H1 (cell line): ENCODE data around the gene FKBP8. TPM values are rescaled to one million over a fixed set of nuclear protein-coding genes. Genes with fewer than 3 reads are reported as not detected.

ENCODE experiments used
- BCL11A ChIP-seq, 2 experiments: IDR thresholded peaks; one replicate each; pipeline ENCODE4 v1.6.1; 2011; ENCODE audit warnings: low read depth in 2 of 2, low read length in 2 of 2, mild to moderate bottlenecking in 2 of 2
- HDAC2 ChIP-seq, 2 experiments: fragments of 300-600 bp in 1 of 2; sonication (generic) in 1 of 2; IDR thresholded peaks; 2 replicates each; pipeline ENCODE4 v1.6.1; 2011 to 2012; ENCODE audit warnings: low read depth in 2 of 2, low read length in 2 of 2, mild to moderate bottlenecking in 2 of 2, moderate library complexity in 2 of 2, borderline replicate concordance in 1 of 2, inconsistent platforms in 1 of 2
- TAF7 ChIP-seq: optimal IDR thresholded peaks from 2 replicates; pipeline ENCODE3; 2011; ENCODE audit warnings: low read depth, mild to moderate bottlenecking, inconsistent platforms, low read length, moderate library complexity, borderline replicate concordance
- polyA plus RNA-seq, 7 experiments: library from polyadenylated mRNA; depleted of rRNA in 3 of 7; stranded (reverse) in 5 of 7; unstranded in 2 of 7; fragments of >200 nt in 5 of 7; fragments of 200-250 nt in 2 of 7; gene quantifications; 1 replicate in 5 of 7; 2 replicates in 1 of 7; 4 replicates in 1 of 7; pipeline versions ENCODE4 v1.2.1 to v1.2.3, GENCODE V29; 2011 to 2013; ENCODE audit warnings: missing spikeins in 2 of 7, mixed read lengths in 2 of 7
- total RNA-seq: library from RNA; stranded (reverse); fragmentation: NEBNext Ultra II Directional; extraction: Animal tissue kit (Norgen Biotek cat#: 25700); gene quantifications from 2 replicates; pipeline ENCODE4 v1.2.1, GENCODE V29; 2021
- TF ChIP-seq, protein P1 (sequence below): fragments of 300-600 bp; sonication (generic); IDR thresholded peaks from 2 replicates; pipeline ENCODE4 v1.7.1; 2012; ENCODE audit warnings: low read length, moderate library complexity, mild to moderate bottlenecking, inconsistent platforms; ENCODE audit not compliant: insufficient replicate concordance

Gene FKBP8
- total and polyA plus RNA-seq, 2 of the 8 experiments (the other 6 are each of a cell fraction or from before 2014, with no cell fraction given): 264 to 309 TPM

- TF ChIP-seq, protein P1, sequence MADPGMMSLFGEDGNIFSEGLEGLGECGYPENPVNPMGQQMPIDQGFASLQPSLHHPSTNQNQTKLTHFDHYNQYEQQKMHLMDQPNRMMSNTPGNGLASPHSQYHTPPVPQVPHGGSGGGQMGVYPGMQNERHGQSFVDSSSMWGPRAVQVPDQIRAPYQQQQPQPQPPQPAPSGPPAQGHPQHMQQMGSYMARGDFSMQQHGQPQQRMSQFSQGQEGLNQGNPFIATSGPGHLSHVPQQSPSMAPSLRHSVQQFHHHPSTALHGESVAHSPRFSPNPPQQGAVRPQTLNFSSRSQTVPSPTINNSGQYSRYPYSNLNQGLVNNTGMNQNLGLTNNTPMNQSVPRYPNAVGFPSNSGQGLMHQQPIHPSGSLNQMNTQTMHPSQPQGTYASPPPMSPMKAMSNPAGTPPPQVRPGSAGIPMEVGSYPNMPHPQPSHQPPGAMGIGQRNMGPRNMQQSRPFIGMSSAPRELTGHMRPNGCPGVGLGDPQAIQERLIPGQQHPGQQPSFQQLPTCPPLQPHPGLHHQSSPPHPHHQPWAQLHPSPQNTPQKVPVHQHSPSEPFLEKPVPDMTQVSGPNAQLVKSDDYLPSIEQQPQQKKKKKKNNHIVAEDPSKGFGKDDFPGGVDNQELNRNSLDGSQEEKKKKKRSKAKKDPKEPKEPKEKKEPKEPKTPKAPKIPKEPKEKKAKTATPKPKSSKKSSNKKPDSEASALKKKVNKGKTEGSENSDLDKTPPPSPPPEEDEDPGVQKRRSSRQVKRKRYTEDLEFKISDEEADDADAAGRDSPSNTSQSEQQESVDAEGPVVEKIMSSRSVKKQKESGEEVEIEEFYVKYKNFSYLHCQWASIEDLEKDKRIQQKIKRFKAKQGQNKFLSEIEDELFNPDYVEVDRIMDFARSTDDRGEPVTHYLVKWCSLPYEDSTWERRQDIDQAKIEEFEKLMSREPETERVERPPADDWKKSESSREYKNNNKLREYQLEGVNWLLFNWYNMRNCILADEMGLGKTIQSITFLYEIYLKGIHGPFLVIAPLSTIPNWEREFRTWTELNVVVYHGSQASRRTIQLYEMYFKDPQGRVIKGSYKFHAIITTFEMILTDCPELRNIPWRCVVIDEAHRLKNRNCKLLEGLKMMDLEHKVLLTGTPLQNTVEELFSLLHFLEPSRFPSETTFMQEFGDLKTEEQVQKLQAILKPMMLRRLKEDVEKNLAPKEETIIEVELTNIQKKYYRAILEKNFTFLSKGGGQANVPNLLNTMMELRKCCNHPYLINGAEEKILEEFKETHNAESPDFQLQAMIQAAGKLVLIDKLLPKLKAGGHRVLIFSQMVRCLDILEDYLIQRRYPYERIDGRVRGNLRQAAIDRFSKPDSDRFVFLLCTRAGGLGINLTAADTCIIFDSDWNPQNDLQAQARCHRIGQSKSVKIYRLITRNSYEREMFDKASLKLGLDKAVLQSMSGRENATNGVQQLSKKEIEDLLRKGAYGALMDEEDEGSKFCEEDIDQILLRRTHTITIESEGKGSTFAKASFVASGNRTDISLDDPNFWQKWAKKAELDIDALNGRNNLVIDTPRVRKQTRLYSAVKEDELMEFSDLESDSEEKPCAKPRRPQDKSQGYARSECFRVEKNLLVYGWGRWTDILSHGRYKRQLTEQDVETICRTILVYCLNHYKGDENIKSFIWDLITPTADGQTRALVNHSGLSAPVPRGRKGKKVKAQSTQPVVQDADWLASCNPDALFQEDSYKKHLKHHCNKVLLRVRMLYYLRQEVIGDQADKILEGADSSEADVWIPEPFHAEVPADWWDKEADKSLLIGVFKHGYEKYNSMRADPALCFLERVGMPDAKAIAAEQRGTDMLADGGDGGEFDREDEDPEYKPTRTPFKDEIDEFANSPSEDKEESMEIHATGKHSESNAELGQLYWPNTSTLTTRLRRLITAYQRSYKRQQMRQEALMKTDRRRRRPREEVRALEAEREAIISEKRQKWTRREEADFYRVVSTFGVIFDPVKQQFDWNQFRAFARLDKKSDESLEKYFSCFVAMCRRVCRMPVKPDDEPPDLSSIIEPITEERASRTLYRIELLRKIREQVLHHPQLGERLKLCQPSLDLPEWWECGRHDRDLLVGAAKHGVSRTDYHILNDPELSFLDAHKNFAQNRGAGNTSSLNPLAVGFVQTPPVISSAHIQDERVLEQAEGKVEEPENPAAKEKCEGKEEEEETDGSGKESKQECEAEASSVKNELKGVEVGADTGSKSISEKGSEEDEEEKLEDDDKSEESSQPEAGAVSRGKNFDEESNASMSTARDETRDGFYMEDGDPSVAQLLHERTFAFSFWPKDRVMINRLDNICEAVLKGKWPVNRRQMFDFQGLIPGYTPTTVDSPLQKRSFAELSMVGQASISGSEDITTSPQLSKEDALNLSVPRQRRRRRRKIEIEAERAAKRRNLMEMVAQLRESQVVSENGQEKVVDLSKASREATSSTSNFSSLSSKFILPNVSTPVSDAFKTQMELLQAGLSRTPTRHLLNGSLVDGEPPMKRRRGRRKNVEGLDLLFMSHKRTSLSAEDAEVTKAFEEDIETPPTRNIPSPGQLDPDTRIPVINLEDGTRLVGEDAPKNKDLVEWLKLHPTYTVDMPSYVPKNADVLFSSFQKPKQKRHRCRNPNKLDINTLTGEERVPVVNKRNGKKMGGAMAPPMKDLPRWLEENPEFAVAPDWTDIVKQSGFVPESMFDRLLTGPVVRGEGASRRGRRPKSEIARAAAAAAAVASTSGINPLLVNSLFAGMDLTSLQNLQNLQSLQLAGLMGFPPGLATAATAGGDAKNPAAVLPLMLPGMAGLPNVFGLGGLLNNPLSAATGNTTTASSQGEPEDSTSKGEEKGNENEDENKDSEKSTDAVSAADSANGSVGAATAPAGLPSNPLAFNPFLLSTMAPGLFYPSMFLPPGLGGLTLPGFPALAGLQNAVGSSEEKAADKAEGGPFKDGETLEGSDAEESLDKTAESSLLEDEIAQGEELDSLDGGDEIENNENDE: no peak
- TF ChIP-seq TAF7 (no peak), BCL11A (IDR thresholded peaks at IDR 0.05; ENCODE audit: low read depth in 2 of 2, low read length in 2 of 2) (no peak), HDAC2 (IDR thresholded peaks at IDR 0.05; ENCODE audit: borderline replicate concordance in 1 of 2, low read depth in 2 of 2, low read length in 2 of 2) (no peak)
Measured at GRCh38 chr19:18529782-18530181, 13.6 kb downstream of the FKBP8 start (continued).
